Neural cell (in vitro differentiated cells): ENCODE data around the gene MTMR12. TPM values are rescaled to one million over a fixed set of nuclear protein-coding genes. Genes with fewer than 3 reads are reported as not detected.
A peak's percentile ranks its signal among the peaks of the same experiment; 100 is the strongest.

Experiments
- H2AFZ ChIP-seq: fragments of 200-600, 300-800 bp; sonication (generic), shearing (Covaris generic); 2 replicates; pipeline ENCODE4 v1.6.0; 2014; ENCODE audit warnings: low read depth, mild to moderate bottlenecking, antibody characterized with exemption, low read length, moderate library complexity
- H3F3A ChIP-seq: fragments of 200-600 bp; shearing (Covaris generic); 2 replicates; pipeline ENCODE4 v1.6.1; 2016; ENCODE audit warnings: mild to moderate bottlenecking, moderate library complexity, mixed read lengths, antibody characterized with exemption, low read length; ENCODE audit not compliant: insufficient read depth, poor library complexity, severe bottlenecking
- H3K27ac ChIP-seq: fragments of 200-600, 300-800 bp; sonication (generic), shearing (Covaris generic); 2 replicates; pipeline ENCODE4 v1.5.1; 2014; ENCODE audit warnings: mild to moderate bottlenecking, low read length, moderate library complexity
- H3K27me3 ChIP-seq: fragments of 300-800, 200-600 bp; sonication (generic), shearing (Covaris generic); 2 replicates; pipeline ENCODE4 v1.6.0; 2014; ENCODE audit warnings: mild to moderate bottlenecking, low read depth, low read length, moderate library complexity; ENCODE audit not compliant: insufficient read depth
- H3K36me3 ChIP-seq: fragments of 300-800, 200-600 bp; sonication (generic), shearing (Covaris generic); 2 replicates; pipeline ENCODE4 v1.5.1; 2014; ENCODE audit warnings: mild to moderate bottlenecking, antibody characterized with exemption, low read length, moderate library complexity; ENCODE audit not compliant: insufficient read depth
- H3K4me2 ChIP-seq: fragments of 300-800, 200-600 bp; sonication (generic), shearing (Covaris generic); 2 replicates; pipeline ENCODE4 v1.6.0; 2014; ENCODE audit warnings: mild to moderate bottlenecking, low read length
- H3K4me3 ChIP-seq: fragments of 300-800, 200-600 bp; sonication (generic), shearing (Covaris generic); 2 replicates; pipeline ENCODE4 v1.5.1; 2014; ENCODE audit warnings: mild to moderate bottlenecking, low read length, moderate library complexity
- H3K79me2 ChIP-seq: fragments of 200-600 bp; shearing (Covaris generic); replicated peaks from 2 replicates; pipeline ENCODE4 v1.6.0; 2014; ENCODE audit warnings: mild to moderate bottlenecking, low read length, moderate library complexity; ENCODE audit not compliant: insufficient read depth
- H3K9ac ChIP-seq: fragments of 300-800, 200-600 bp; sonication (generic), shearing (Covaris generic); 2 replicates; pipeline ENCODE4 v1.6.1; 2016; ENCODE audit warnings: mild to moderate bottlenecking, low read length, mixed read lengths
- H3K9me2 ChIP-seq: fragments of 200-600 bp; shearing (Covaris generic); 2 replicates; pipeline ENCODE4 v1.6.1; 2016; ENCODE audit warnings: mild to moderate bottlenecking, low read length, mixed read lengths; ENCODE audit not compliant: insufficient read depth
- H3K9me3 ChIP-seq: fragments of 200-600, 300-800 bp; sonication (generic), shearing (Covaris generic); 2 replicates; pipeline ENCODE4 v1.6.1; 2016; ENCODE audit warnings: mild to moderate bottlenecking, mixed run types, low read length, moderate library complexity, mixed read lengths
- H4K20me1 ChIP-seq: fragments of 200-600 bp; shearing (Covaris generic); 2 replicates; pipeline ENCODE4 v1.6.1; 2016; ENCODE audit warnings: mild to moderate bottlenecking, mixed run types; ENCODE audit not compliant: insufficient read depth
- EP300 ChIP-seq: fragments of 450-650 bp; conservative IDR thresholded peaks from 2 replicates; pipeline ENCODE4 v1.6.1; 2014; ENCODE audit warnings: antibody characterized with exemption, mild to moderate bottlenecking, moderate library complexity; ENCODE audit not compliant: poor library complexity, severe bottlenecking
- EZH2 ChIP-seq: fragments of 200-600, 300-800 bp; shearing (Covaris generic), sonication (generic); IDR thresholded peaks from 2 replicates; pipeline ENCODE4 v1.6.1; 2014; ENCODE audit warnings: antibody characterized with exemption, low read length, borderline replicate concordance, mild to moderate bottlenecking; ENCODE audit not compliant: insufficient read depth, poor library complexity, severe bottlenecking
- MXI1 ChIP-seq: fragments of 450-650 bp; conservative IDR thresholded peaks from 2 replicates; pipeline ENCODE4 v1.6.1; 2014; ENCODE audit warnings: antibody characterized with exemption, mild to moderate bottlenecking; ENCODE audit not compliant: poor library complexity, severe bottlenecking
- POLR2AphosphoS5 ChIP-seq: IDR thresholded peaks from 2 replicates; pipeline ENCODE4 v1.6.1; 2012
- RAD21 ChIP-seq: fragments of 450-650 bp; conservative IDR thresholded peaks from 2 replicates; pipeline ENCODE4 v1.6.1; 2014; ENCODE audit warnings: antibody characterized with exemption, mild to moderate bottlenecking, moderate library complexity
- REST ChIP-seq: IDR thresholded peaks from 2 replicates; pipeline ENCODE4 v1.6.1; 2012; ENCODE audit warnings: borderline replicate concordance
- SMC3 ChIP-seq: fragments of 450-650 bp; conservative IDR thresholded peaks from 2 replicates; pipeline ENCODE4 v1.6.1; 2014; ENCODE audit warnings: antibody characterized with exemption, mild to moderate bottlenecking, moderate library complexity; ENCODE audit not compliant: poor library complexity
- TAF1 ChIP-seq: IDR thresholded peaks from 2 replicates; pipeline ENCODE4 v1.6.1; 2012; ENCODE audit warnings: low read depth
- polyA plus RNA-seq: library from polyadenylated mRNA; depleted of rRNA; stranded (reverse); fragments of >200 nt; gene quantifications from 2 replicates; pipeline ENCODE4 v1.2.3, GENCODE V29; 2014
- TF ChIP-seq, protein P1 (sequence below): fragments of 450-650 bp; IDR thresholded peaks from 2 replicates; pipeline ENCODE4 v1.5.1; 2014; ENCODE audit warnings: antibody characterized with exemption, mild to moderate bottlenecking, moderate library complexity; ENCODE audit not compliant: poor library complexity, severe bottlenecking

MTMR12 gene
- polyA plus RNA-seq, 1 donor from 2014 or later, result 13.5 TPM

GRCh38 chr5:32330126-32330971, 17.6 kb upstream of the MTMR12 start:
- H3K79me2 ChIP-seq, result no peaks in the 10 kb centered on the region
- TF ChIP-seq REST (no peak), TAF1 (no peak), MXI1 (no peak), POLR2AphosphoS5 (no peak), EP300 (no peak), SMC3 (no peak), RAD21 (no peak), EZH2 (no peak)
- TF ChIP-seq, protein P1, sequence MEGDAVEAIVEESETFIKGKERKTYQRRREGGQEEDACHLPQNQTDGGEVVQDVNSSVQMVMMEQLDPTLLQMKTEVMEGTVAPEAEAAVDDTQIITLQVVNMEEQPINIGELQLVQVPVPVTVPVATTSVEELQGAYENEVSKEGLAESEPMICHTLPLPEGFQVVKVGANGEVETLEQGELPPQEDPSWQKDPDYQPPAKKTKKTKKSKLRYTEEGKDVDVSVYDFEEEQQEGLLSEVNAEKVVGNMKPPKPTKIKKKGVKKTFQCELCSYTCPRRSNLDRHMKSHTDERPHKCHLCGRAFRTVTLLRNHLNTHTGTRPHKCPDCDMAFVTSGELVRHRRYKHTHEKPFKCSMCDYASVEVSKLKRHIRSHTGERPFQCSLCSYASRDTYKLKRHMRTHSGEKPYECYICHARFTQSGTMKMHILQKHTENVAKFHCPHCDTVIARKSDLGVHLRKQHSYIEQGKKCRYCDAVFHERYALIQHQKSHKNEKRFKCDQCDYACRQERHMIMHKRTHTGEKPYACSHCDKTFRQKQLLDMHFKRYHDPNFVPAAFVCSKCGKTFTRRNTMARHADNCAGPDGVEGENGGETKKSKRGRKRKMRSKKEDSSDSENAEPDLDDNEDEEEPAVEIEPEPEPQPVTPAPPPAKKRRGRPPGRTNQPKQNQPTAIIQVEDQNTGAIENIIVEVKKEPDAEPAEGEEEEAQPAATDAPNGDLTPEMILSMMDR, result no peak
- H3K9me3 ChIP-seq, result no peaks in the 10 kb centered on the region
- H2AFZ ChIP-seq, result no peak overlapping the region
- H3K27me3 ChIP-seq, result no peaks in the 10 kb centered on the region
- H3K9me2 ChIP-seq, result no peaks in the 10 kb centered on the region
- no peak overlapping the region for H3K27ac ChIP-seq
- H3F3A ChIP-seq, result no peaks in the 10 kb centered on the region
- no peaks in the 10 kb centered on the region for H4K20me1 ChIP-seq
- no peaks in the 10 kb centered on the region for H3K36me3 ChIP-seq
- H3K4me3 ChIP-seq, result no peak overlapping the region
- H3K4me2 ChIP-seq, result no peak overlapping the region
- no peak overlapping the region for H3K9ac ChIP-seq

GRCh38 chr5:32329395-32329834, 16.7 kb upstream of the MTMR12 start:
- H3K4me3 ChIP-seq, result no peak overlapping the region
- H4K20me1 ChIP-seq, result no peaks in the 10 kb centered on the region
- no peaks in the 10 kb centered on the region for H3K79me2 ChIP-seq
- no peaks in the 10 kb centered on the region for H3K9me2 ChIP-seq
- H2AFZ ChIP-seq, result no peak overlapping the region
- no peak for TF ChIP-seq POLR2AphosphoS5
- TF ChIP-seq, protein P1, result peak; percentile 20
- no peaks in the 10 kb centered on the region for H3K36me3 ChIP-seq
- H3K9me3 ChIP-seq, result no peaks in the 10 kb centered on the region
- H3K9ac ChIP-seq, result no peak overlapping the region
- H3K27me3 ChIP-seq, result no peaks in the 10 kb centered on the region
- H3K27ac ChIP-seq, result no peak overlapping the region
- H3F3A ChIP-seq, result no peaks in the 10 kb centered on the region
- no peak overlapping the region for H3K4me2 ChIP-seq
